Measurements from ENCODE around the gene EPB42. TPM values are rescaled to one million over a fixed set of nuclear protein-coding genes. Genes with fewer than 3 reads are reported as not detected.

EPB42 gene
- total RNA-seq, 1 experiment from 2014 or later, result not detected

DNA sequence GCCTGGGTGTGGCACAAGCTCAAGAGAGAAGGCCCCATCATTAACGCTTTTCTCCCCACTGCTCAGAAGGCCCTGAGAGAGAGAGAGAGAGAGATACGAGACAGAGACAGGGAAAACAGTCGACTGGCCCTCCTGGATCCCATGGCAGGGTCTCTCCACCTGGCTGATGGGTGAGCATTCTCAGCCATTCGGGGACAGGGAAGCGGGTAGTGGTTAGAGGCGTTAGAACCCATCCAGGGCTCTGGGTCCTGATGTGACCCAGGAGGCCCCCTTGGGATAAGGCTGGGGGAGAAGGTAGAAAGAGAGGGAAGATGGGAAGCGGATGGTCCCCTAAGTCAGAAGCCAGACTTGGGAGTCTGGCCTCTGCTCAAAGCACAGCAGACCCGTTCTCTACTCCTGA, 38.0 kb upstream of the EPB42 start:
- WGBS (ENCODE audit: extremely low coverage, insufficient read length, low lambda C conversion rate), result no CpG with 5 or more reads among the region's 8 CpGs
- no peak overlapping the region for H2BK5ac ChIP-seq (ENCODE audit: insufficient read length, low read length)
- no peak overlapping the region for H3K27ac Mint-ChIP-seq

More for the DNA sequence above, 38.0 kb upstream of the EPB42 start:
- H3K4me1 Mint-ChIP-seq, result no peaks in the 10 kb centered on the region
- H4K91ac ChIP-seq (ENCODE audit: insufficient read length, low read depth, low read length), result no peak overlapping the region
- no peak overlapping the region for H3K4ac ChIP-seq (ENCODE audit: low read depth, low read length)
- H3K18ac ChIP-seq (ENCODE audit: insufficient read length, low read depth, low read length), result no peak overlapping the region
- no peak overlapping the region for H4K8ac ChIP-seq (replicated peaks; ENCODE audit: insufficient read length, low read depth, low read length)
- no peak overlapping the region for H3K4me2 ChIP-seq (ENCODE audit: insufficient read depth, insufficient read length, low read length)
- H3K9me3 Mint-ChIP-seq, result no peaks in the 10 kb centered on the region; a peak in 1 of 5 replicates
- H3K27me3 ChIP-seq (ENCODE audit: insufficient read depth, low read length), result no peaks in the 10 kb centered on the region
- H3K79me1 ChIP-seq (ENCODE audit: insufficient read depth, low read depth, low read length, poor library complexity, severe bottlenecking), result no peaks in the 10 kb centered on the region
- no peak overlapping the region for H2BK15ac ChIP-seq (ENCODE audit: low read depth, low read length)
- no peak overlapping the region for H2BK20ac ChIP-seq (ENCODE audit: low read depth, low read length, poor library complexity, severe bottlenecking)
- no peak overlapping the region for H2BK120ac ChIP-seq (ENCODE audit: low read depth, low read length, poor library complexity, severe bottlenecking)
- H3K14ac ChIP-seq (ENCODE audit: insufficient read depth, low read length), result no peak overlapping the region
- no peak overlapping the region for H4K5ac ChIP-seq (ENCODE audit: insufficient read length, low read depth, low read length)
- no peak overlapping the region for H3K23ac ChIP-seq (ENCODE audit: insufficient read length, low read depth, low read length)
- H3K4me3 Mint-ChIP-seq, result no peak overlapping the region
- H2AFZ ChIP-seq (ENCODE audit: low read length), result no peak overlapping the region
- H3K23me2 ChIP-seq (ENCODE audit: insufficient read length, low read depth, low read length, poor library complexity, severe bottlenecking), result no peaks in the 10 kb centered on the region
- no peaks in the 10 kb centered on the region for H4K20me1 ChIP-seq (ENCODE audit: control insufficient read depth, insufficient read depth, insufficient read length)
- H2AK5ac ChIP-seq (ENCODE audit: insufficient read length, low read length), result no peak overlapping the region
- H3K56ac ChIP-seq (ENCODE audit: insufficient read length, low read depth, low read length), result no peak overlapping the region
- no peak for TF ChIP-seq CTCF (conservative IDR thresholded peaks at IDR 0.05)
- H3K79me2 ChIP-seq (ENCODE audit: insufficient read depth, low read length), result no peaks in the 10 kb centered on the region
- H3K9ac ChIP-seq (ENCODE audit: extremely low read depth, insufficient read length, low read length), result no peak overlapping the region
- no peaks in the 10 kb centered on the region for H3K4me1 ChIP-seq (ENCODE audit: insufficient read depth, low read length)
- no peaks in the 10 kb centered on the region for H3K36me3 Mint-ChIP-seq (ENCODE audit: insufficient read depth in 1 of 3, low read depth in 3 of 3)
- DNase-seq, result no peak
- peaks cover 5% of the 10 kb centered on the region for H3K27me3 Mint-ChIP-seq (ENCODE audit: low read depth)
- no peaks in the 10 kb centered on the region for H3K9me3 ChIP-seq (ENCODE audit: control insufficient read depth, low read depth, low read length)
- H3K27ac ChIP-seq (ENCODE audit: insufficient read length, low read depth, low read length), result no peak overlapping the region
- no peak overlapping the region for H2BK12ac ChIP-seq (ENCODE audit: insufficient read length, low read depth, low read length)
- H3T11ph ChIP-seq (ENCODE audit: low read length), result no peak overlapping the region
